HG03342 (cell line): Measurements from ENCODE around the gene POU4F1.
A peak's percentile ranks its signal among the peaks of the same experiment; 100 is the strongest.

Experiments used
- ATAC-seq: cut with Tn5 transposase; IDR thresholded peaks from one replicate; pipeline ENCODE4 v1.9.1; 2021; ENCODE audit warnings: mild to moderate bottlenecking, moderate library complexity; ENCODE audit not compliant: unreplicated experiment

Gene POU4F1

DNA sequence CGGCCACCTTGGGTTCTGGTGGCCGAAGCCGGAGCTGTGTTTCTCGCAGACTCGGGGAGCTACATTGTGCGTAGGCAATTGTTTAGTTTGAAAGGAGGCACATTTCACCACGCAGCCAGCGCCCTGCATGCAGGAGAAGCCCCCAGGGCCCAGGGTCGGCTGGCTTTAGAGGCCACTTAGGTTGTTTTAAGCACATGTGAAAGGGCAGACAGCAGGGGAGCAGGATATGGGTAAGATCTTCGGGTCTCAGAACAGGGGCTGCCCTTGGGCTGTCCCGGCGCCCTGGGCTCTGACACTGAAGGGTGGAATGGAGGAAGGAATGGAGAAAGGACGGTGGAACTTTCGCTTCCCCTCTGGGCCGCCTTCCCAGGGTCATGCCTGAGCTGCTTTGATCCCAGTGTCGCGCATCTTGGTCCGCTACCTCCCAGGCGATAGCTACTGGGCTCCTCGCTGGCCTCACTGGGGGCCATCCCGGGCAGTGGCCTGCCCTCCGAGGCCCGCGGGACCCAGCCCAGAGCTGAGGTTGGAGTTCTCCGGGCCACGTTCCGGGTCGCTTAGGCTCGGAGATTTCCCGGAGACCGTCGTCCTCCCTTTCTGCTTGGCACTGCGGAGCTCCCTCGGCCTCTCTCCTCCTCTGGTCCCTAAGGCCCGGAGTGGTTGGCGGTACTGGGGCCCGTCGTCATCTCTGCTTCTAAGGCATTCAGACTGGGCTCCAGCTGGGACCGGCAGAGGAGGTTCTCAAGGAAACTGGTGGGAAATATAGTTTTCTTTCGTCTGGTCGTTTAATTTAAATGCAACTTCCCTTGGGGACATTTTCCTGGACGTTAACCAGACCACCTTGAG is 4.3 kb upstream of the POU4F1 start:
- ATAC-seq, result no peak

GRCh38 chr13:78606471-78607408 is 3.4 kb upstream of the POU4F1 start:
- ATAC-seq, result no peak

GRCh38 chr13:78604782-78605611 is 1.6 kb upstream of the POU4F1 start:
- no peak for ATAC-seq

DNA sequence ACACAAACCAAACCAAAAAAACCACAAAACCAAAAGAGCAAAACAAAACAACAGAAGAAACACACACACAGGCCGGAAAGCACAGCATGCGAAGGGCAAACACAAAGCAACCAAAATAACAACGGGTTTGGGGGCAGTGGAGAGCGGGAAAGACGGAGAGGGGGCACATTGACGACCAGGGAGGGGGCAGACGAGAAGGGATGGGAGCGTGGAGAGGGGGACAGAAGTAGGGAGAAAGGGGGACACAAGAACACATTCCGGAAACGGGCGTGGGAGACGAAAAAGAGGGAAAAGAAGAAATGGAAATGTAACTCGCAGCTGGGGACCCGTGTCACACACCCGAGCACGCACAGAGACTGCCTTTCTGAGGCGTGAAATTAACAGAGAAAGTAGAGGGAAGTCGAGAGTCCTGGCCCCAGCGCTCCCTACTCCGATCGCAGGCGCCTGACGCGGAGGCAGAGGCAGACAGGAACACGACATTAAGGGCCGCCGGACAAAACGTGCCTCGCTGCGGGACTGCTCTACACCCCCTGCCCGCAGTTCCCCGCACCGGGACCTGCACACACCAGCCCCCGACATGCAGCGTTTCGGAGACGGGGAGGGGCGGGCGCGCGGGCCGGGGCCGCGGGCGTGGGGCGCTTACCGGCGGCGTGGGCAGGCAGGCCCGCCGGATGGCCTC is 652 bp downstream of the POU4F1 start:
- peak; percentile 13 for ATAC-seq

DNA sequence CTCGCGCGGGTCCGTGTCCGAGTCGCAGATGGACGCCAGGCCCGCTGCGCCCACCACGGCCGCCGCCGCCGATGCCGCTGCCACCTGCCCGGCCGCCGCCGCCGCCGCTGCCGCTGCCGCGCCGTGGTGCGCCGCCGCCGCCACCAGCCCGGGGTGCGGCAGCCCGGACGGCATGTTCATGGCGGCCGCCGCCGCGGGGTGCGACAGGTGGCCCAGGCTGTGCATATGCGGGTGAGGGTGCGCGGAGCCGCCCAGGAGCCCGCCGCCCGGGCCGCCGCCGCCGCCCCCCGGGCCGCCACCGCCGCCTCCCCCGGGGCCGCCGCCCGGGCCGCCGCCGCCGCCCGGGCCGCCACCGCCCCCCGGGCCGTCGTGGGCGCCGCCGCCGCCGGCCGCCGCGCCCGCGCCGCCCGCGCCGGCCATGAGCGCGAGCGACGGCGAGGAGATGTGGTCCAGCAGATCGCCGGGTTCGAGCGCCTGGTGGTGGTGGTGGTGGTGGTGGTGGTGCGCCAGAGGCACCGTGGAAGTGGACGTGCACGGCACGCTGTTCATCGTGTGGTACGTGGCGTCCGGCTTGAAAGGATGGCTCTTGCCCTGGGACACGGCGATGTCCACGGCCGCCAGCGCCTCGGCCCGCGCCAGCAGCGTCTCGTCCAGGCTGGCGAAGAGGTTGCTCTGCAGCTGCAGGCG is 1.3 kb downstream of the POU4F1 start:
- no peak for ATAC-seq

- no peak for ATAC-seq
Observed at GRCh38 chr13:78601124-78601873, 2.1 kb downstream of the POU4F1 start.

- ATAC-seq, result no peak
Observed at GRCh38 chr13:78600280-78600883, 3.0 kb downstream of the POU4F1 start.

GRCh38 chr13:78599645-78600279 is 3.6 kb downstream of the POU4F1 start:
- ATAC-seq, result no peak

DNA sequence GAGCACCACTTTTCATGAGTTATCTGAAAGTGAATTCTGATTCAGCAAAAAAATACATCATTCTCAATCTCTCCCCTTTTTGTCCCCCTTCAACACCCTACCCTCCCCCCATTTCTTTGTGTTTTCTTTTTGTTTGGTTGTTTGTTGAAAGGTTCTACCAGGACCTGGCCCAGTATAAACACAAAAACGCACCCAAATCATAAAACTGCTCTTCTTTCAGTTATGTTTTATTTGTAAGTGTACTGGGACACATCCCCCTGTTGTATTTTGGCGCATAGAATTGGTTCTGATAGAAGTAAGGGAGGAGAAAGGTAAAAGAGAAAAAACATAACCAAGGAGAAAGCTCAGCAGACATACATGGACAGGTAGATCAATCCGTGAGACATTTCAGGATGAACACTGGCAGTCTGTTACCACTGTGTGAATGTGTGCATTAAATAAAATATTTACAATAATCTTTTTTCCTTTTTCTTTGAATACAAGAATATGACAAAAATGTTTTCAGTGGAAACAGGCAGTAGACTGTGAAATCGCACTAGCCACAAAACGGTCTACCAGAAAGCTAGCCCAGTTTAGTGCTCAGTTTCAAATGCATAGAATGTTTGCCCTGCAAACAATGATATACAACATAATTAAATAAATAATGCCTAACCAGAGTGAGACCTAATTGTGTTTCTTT is 4.2 kb downstream of the POU4F1 start:
- ATAC-seq, result no peak

GRCh38 chr13:78598116-78598781 is 5.1 kb downstream of the POU4F1 start:
- no peak for ATAC-seq

DNA sequence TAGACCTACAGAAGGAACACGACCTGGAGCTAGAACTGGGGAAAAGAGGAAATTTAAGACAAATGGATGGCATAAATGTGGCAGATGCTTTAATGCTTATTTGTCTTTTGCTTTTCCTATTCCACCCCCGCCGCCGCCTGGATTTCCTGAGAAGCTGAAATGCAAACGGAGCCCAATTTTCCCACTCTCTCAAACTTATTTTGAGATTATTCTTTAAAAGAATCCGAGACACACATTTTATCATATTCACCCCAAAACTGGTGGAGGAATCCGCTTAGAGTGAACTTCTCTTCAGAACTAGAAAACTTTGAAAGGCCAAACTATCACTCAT is 5.8 kb downstream of the POU4F1 start:
- no peak for ATAC-seq

DNA sequence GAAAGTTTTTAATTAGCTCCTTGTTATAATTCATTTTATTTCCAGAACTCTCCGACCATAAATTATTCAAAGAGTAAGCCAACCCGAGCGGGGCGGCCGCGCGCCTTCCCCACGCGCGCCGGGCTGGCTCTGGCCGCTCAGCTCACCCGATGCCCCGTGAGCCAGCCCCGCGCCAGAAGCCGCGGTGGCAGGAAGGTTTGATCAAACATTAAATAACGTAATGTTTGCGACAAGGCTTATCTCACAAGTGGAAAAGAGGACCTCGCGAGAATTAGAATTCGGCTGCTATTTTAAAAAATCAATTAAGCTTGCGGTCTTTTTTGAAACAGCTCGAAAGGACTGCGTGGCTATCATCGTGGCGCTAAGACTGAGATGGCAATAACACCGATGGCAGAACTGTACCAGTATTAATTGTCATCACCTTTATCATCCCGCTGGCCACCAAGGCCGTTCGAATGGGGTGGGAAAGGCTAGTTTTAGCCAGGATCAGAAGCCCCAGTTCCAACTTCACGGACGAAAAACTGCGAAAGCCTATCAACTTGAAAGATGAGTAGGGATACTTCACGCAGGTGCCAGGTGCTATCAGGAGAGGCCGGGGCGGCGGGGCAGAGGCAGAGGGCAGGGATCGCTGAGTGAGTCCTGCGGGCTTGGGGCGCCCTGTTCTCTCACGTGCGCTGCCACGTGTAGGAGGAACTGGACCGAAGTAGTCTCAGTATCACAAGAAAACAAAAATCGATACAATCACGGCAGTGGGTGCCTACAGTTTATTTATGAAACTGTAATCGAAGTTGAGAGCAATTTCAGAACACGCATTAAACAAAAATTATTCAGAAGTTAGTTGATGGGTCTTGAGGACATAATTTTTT is 6.4 kb downstream of the POU4F1 start:
- no peak for ATAC-seq

GRCh38 chr13:78596399-78596735 is 7.0 kb downstream of the POU4F1 start:
- ATAC-seq, result no peak

GRCh38 chr13:78595495-78596398 is 7.6 kb downstream of the POU4F1 start:
- no peak for ATAC-seq

DNA sequence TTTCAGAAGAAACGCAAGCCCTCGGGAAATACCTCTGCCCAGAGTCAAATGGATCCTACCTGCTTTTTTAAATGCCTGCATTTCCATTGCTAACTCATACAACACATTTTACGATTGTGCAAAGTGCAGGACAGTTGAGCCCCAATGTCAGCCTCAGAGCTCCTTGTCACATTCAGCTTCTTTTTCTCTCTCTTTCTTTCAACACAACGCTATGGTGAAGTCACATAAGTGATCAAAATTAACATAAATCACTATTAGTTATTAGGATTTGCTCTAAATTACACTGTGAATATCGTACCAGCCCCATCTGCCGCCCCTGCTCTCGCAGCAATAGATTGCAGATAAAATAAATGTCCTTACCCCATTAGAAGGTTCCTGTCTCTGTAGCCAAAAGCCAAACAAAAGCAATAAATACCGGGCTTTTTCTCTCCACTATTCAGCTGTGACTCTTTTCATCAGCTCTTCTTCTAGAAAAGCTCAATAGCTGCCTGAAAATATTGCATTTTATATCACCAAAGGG is 8.8 kb downstream of the POU4F1 start:
- no peak for ATAC-seq
